Epithelial cell of esophagus (primary cell): ENCODE data around the gene MEOX2.

ENCODE experiments used
- DNase-seq: peaks from one replicate; pipeline ENCODE4 v3.0.0; 2010; ENCODE audit warnings: low read depth
- H3K4me3 ChIP-seq: 2 replicates; pipeline ENCODE4 v1.5.1; 2011; ENCODE audit warnings: mild to moderate bottlenecking, low read length, control low read depth
- TF ChIP-seq, protein P1 (sequence below): IDR thresholded peaks from 2 replicates; pipeline ENCODE4 v1.5.1; 2011; ENCODE audit warnings: low read depth, mild to moderate bottlenecking, low read length, control low read depth, inconsistent platforms; ENCODE audit not compliant: insufficient read depth; ENCODE audit errors: missing control alignments

MEOX2 gene

DNA sequence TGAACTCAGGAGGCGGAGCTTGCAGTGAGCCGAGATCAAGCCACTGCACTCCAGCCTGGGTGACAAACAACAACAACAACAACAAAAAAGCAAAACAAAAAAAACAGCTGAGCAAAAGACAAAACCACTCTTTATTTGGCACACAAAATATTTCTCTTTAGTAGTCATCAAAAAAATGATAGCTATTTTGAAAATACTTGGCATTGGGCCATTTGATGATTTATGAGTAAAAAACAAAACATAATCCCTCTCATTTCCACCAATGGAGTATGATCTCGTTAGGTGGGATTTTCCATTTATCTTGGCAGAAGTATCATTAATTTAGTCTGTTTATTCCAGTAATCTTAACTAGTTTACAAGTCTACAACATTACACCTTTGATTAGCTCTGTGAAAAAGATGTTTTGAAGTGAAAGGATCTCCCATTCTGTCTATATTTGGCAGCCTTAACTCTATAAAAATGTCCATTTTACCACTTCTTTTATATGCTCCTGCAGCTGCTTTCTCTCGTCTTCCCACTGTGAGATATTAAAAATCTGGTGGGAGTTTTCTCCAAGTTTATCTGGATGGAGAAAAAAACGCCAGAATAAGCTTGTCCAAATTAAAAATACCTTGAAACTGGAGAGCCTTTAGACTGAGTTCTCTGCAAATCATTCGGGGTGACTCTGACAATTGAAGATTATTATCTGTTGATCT, 65.8 kb downstream of the MEOX2 start:
- TF ChIP-seq, protein P1, sequence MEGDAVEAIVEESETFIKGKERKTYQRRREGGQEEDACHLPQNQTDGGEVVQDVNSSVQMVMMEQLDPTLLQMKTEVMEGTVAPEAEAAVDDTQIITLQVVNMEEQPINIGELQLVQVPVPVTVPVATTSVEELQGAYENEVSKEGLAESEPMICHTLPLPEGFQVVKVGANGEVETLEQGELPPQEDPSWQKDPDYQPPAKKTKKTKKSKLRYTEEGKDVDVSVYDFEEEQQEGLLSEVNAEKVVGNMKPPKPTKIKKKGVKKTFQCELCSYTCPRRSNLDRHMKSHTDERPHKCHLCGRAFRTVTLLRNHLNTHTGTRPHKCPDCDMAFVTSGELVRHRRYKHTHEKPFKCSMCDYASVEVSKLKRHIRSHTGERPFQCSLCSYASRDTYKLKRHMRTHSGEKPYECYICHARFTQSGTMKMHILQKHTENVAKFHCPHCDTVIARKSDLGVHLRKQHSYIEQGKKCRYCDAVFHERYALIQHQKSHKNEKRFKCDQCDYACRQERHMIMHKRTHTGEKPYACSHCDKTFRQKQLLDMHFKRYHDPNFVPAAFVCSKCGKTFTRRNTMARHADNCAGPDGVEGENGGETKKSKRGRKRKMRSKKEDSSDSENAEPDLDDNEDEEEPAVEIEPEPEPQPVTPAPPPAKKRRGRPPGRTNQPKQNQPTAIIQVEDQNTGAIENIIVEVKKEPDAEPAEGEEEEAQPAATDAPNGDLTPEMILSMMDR, result no peak
- DNase-seq, result peak; percentile 24
- no peak overlapping the region for H3K4me3 ChIP-seq

DNA sequence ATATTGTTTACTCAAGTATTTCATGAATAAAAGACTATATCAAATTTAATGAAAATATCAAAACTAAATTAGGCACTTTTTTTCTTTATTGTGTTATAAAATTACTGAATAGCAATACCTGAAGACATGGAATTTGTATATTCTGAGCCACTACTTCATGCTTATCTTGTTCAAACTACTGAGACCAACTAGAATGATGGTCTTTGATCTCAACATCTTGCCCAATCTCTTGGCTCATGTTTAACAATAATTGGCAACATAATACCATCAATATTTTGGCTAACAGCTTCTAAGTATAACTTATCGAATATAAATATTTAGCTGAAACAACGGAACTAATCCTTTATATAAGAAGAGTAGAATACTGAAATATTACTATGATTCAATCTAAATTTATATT, 68.2 kb downstream of the MEOX2 start:
- H3K4me3 ChIP-seq, result no peak overlapping the region
- TF ChIP-seq, protein P1, result no peak
- DNase-seq, result no peak

DNA sequence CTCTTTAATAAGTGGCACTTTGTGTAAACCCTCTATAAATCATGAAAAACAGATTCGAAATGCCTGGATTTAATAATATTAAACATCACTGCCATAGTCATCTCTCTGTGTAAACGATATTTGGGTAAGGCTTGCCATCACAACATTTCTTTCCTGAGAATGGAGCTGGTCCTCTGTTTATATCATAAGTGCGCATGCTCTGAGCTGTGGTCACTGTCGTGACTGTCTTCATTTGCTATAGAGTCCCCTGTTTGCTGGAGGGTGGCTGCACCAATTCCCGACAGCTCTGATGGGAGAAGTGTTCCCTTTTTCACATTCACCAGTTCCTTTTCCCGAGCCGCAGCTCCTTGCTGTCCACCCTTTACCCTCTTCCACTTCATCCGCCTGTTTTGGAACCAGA, 74.3 kb downstream of the MEOX2 start:
- no peak overlapping the region for H3K4me3 ChIP-seq
- TF ChIP-seq, protein P1, result no peak
- no peak for DNase-seq

DNA sequence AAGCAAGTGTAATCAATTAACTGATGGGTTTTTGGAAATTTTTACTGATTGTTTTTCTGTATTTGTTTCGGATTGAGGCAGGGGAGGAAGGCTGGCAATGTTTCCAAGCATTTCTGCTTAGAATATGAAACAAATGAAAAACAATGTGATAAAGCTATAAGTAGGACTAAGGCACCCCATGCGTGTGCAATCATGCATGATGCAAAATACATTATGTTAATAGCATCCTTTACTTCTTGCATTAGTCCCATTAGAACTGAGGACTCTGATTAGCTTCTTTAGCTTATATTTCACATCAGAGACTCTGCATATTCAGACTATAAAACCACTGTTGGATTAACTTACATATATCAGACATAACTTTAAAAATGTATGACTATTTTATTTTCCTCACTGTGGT, 76.0 kb downstream of the MEOX2 start:
- H3K4me3 ChIP-seq, result no peak overlapping the region
- TF ChIP-seq, protein P1, result no peak
- no peak for DNase-seq

DNA sequence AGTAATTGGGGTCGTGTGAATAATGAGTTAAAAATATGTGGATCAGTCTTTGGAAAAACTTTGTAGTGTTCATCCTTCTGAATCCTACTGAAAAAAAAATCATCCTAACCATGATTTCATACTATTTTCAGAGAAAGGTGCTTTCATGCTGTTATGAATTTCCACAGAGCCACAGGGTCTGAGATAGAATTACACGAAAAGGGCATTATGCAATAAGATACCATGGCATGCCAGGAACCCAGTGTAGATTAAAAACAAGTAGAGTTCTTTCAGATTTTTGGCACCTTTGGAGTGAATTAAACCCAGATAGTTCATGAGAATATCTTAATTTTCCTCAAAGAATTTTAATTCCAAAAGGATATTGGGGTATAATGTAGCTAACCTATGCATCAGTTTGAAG, 77.2 kb downstream of the MEOX2 start:
- no peak overlapping the region for H3K4me3 ChIP-seq
- TF ChIP-seq, protein P1, result no peak
- no peak for DNase-seq

DNA sequence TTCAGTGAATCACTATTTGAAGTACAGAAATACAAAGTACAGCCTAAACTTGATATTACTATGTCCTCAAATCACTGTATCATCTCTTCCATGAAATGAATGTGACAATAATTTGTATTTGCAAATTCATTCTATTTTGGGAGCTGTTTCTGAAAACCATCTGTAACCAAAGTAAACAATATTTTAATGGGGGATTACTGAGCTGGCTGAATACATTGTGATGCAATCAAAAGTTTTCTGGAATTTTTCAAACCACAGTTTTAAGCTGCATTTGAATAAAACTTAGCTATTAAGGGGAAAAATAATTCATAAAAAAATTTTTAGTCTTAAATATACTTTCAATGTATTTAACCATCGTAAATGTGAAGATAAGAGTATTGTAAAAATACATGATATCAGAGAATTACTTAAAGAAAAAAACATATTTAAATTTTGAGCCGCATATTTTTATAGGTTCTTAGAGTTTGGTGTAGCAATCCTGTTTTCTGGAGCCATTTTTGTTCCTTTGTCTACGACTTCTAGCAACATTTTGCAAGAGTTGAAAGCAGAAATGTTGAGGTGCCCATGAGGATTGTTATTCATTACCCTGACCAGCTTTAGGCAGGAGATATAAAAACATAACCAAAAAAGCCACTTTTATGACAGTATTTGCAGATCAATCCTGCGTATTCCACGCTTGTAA, 78.8 kb downstream of the MEOX2 start:
- no peak overlapping the region for H3K4me3 ChIP-seq
- DNase-seq, result no peak
- TF ChIP-seq, protein P1, result no peak
